Measurements from ENCODE around the gene PRM3.

Gene PRM3

GRCh38 chr16:11272921-11273720, at the start of gene PRM3:
PRM3 (minus strand) TSS chr16:11273629; CDS start chr16:11273595, 34 bp downstream.
- no peak for DNase-seq

GRCh38 chr16:11322823-11323222, 49.4 kb upstream of the PRM3 start:
- DNase-seq, result no peak

GRCh38 chr16:11321662-11322061, 48.2 kb upstream of the PRM3 start:
- DNase-seq, result no peak

GRCh38 chr16:11320170-11320569, 46.7 kb upstream of the PRM3 start:
- DNase-seq, result no peak

DNA sequence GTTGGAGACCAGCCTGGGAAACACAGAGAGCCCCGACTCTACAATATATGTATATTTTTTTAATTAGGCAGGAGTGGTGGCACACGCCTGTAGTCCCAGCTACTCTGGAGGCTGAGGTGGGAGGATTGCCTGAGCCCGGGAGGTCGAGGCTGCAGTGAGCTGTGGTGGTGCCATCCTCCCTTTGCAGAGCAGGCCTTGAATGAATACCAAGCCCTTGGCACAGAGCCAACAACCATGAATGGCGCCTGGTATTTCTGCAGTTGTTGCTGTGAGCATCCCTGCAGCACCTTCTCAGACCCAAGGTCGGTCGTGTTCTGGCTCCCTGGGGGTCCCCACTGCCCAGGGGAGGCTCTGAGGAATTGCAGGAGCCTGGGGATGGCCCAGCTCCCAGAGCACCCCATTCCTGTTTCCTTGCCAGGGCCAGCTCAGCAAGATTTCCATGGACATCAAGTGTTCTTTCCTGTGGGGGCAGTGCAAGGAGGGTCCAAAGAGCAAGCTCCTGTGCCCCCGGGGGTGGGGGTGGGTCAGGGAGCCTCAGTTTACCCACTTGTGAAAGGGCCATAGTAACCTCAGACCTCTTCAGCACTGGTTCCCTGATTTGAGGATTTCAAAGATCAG, 46.2 kb upstream of the PRM3 start:
- DNase-seq, result no peak

DNA sequence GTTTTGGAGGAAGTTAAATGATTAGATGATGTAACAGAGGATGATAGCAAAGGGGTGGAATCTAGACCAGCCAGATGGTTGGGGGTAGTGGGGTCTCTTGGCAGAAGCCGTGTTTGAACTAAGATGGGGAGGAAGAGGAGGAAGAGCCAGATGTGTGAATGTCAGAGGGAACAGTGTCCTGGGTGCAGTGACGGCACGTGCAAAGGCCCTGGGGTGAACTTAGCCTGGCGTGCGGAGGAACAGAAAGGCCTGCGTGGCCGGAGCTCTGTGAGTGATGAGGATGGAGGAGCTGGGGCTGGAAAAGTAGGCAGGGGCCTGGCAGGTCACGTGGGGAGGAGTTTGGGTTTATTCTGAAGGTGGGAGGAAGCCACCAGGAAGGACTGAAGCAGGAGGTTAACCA, 45.4 kb upstream of the PRM3 start:
- no peak for DNase-seq

DNA sequence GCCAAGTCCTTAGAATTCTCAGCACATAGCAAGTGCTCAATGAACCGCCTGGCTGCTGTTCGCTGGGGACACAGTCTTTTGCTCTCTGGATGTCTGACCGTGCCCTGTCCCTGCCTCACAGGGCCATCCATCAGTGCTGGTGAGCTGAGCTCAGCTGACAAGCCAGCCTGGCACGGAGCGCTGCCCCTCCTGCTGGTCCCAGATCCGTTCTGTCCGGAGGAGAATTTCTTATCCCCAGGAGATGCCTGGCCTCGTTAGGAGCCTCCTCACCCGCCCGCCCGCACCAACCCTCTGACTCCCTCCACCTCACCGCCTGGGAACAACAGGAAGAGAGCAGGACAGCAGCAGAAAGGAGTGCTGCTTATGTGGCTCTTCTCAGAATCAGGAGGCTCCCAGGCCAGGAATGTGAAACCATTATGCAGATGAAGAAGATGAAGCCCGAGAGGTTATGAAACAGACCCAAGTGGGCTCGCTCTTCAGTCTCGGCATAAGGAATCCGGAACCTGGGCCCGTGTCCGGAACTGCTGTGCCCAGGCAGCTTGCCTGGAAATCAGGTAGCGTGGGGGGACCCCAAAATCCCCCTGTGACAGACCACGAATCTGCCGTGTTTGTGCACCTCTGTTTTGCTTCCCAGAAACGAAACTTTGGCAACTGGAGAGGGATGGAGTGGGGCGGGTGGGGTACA, 43.0 kb upstream of the PRM3 start:
- no peak for DNase-seq

DNA sequence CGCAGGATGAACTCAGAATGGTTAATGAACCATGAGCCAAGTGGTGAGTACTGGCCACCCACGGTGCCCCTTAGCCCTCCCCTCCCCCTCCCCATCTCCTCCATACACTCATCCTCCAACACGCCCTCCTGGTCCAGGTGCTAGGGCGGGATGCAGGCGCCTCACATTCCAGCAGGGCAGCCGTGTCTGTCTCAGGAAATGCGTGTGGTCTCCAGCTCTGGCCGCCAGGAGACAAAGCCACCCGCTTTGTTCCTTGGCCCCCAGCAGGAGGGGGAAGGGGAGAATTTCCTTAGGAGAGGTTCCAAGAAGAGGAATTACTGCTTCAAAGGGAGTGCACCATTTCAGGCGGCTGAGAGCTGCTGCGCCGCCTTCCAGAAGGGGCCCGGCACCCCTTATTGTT, 42.1 kb upstream of the PRM3 start:
- DNase-seq, result no peak

DNA sequence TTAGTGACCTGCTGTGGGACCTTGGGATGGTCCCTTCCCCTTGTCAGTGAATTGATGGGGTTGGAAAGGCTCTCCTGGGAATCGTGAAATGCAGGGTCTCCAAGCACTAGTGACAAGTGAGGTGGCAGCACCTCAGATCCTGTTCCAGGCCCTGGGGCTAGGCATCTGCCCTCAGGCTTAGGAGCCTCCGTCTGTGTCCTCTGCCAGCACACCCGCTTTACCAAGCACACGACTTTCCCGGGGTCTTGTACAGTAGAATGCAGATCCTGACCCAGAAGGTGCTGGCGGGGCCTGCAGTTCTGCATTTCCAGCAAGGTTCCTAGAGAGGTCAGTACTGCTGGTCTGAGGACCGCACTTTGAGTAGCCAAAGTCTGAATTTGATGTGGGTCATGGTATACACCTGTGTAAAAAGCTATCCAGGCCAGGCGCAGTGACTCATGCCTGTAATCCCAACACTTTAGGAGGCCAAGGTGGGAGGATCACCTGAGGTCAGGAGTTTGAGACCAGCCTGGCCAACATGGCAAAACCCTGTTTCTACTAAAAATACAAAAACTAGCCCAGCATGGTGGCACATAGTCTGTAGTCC, 41.0 kb upstream of the PRM3 start:
- DNase-seq, result no peak

DNA sequence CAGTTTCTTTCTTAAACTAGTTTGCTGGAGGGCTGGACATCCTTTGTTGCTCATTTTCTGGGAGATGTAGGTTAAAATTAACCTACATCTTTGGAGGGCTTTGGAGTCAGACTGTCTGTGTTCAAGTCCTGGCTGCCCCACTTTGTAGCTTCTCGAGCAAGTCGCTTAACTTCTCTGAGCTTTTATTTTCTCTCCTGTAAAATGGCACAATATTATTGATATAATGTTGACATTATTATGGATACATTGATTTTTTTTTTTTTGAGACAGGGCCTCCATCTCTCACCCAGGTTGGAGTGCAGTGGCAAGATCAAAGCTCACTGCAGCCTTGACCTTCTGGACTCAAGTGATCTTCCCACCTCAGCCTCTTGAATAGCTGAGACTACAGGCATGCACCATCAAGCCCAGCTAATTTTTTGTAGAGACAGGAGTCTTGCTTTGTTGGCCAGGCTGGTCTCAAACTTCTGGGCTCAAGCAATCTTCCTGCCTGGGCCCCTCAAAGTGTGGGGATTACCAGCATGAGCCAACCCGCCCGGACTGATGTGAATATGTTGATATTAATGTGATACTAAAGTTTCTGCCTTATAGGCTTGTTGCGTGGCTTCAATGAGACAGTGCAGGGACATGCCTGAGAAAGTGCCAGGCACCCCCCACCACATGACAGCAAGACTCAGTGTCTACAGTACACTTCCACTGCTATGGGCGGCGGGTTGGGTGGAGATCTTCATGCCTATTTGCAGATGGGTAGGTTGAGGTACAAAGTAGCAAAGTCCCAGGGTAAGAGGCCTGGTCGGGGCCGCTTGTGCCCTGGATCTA, 40.3 kb upstream of the PRM3 start:
- no peak for DNase-seq

- DNase-seq, result no peak
These were observed 39.5 kb upstream of the PRM3 start for GRCh38 chr16:11312718-11313492.

DNA sequence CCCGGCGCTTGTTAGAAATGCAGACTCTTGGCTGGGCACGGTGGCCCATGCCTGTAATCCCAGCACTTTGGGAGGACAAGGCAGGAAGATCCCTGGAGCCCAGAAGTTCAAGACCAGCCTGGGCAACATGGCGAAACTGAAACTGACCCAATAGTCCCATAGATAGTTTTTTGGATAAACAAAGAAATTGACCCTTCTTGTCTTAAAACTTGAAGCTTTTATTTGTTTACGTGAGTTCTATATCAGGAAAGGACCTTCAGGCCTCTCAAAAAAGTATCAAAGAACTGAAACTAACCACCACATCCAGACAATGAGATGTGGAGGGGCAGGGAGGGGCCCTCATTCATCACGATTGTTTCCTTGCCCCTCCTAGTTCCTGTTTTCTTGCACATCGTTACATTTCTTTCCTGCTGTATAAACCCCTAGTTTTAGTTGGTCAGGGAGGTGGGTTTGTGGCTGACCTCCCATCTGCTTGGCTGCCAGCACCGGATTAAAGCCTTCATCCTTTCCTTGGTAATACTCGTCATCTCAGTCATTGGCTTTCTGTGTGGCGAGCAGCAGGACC, 37.6 kb upstream of the PRM3 start:
- no peak for DNase-seq

DNA sequence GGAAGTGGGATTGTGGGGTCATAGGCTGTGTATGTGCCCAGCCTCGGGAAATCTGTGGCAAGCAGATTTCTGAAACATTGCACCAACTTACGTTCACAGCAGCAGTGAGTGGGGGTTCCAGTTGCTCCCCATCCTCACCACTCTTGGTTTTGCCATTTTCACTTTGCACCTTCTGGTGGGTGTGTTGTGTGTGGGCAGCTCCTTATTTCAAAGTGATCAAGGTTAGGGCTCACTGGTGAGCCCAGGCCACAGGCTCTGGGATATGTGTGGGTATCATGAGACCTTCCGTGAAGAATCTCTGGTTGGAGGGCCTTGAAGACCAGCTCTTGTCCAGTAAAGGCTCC, 37.2 kb upstream of the PRM3 start:
- DNase-seq, result no peak

DNA sequence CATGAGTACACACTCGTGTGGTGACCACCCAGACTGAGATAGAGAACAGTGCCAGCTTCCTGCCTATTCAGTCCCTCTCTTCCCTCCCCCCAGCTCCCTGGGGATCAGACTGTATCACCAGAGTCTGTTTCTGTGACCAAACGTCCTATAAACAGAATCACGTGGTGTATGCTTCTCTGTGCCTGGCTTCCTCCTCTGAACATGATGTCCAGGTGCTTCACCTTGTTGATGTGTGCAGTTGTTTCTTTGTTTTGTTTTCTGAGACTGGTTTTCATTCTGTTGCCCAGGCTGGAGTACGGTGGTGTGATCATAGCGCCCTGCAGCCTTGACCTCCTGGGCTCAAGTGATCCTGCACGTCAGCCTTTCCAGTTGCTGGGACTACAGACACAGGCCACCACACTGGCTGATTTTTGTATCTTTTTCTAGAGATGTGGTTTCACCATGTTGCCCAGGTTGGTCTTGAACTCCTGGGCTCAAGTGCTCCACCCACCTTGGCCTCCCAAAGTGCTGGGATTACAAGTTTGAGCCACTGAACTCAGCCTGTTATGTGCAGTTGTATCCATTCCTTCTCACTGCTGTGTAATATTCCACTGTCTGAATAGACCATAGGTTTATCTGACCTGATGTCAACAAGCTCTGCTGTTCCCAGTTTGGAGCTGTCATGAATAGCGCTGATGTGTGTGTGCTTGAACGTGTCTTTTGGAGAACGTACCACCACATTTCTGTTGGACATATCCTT, 36.6 kb upstream of the PRM3 start:
- no peak for DNase-seq

DNA sequence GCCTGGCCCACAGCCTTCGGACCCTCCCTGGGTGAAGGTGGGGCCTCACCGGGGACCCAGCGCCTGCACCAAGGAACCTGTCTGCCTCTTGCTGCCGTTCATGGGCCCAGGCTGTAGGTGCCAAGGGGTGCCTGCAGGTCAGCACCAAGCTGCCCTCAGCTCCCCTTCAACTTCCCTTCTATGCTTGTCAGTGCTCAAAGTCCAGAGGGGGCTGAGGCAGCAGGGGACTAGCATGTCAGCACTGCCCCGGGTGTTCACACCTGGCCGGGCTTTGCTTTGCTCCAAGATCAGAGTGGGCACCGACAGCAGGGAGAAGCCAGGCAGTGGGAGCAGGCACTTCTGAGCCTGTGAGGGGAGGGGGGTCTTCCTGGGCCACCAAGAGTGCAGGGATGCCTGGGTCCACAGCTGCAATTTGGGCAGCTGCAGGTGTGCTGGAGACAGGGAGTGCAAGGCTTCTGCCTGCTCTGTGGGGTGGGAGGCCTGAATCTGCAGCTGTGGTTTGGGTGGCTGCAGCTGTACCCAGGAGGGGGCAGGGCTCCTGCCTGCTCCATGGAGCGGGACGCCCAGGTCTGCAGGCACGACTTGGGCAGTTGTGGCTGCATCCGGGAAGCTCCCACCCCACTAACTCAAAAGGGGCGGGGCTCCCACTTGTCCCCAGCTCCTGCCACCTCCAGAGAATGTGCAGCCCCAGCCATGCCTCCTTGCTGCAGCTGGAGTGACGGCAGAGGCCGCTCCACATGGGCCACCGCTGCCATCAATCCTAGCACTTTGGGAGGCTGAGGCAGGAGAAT, 35.3 kb upstream of the PRM3 start:
- no peak for DNase-seq

GRCh38 chr16:11307639-11308492, 34.4 kb upstream of the PRM3 start:
- no peak for DNase-seq

- no peak for DNase-seq
These were observed 33.7 kb upstream of the PRM3 start for GRCh38 chr16:11306997-11307638.

GRCh38 chr16:11306381-11306780, 33.0 kb upstream of the PRM3 start:
- no peak for DNase-seq

Measured in NCI-H2081 treated with DMSO at 0.1 percent for 48 hours (cell line).